HUES64 (cell line): ENCODE results near the gene APOBEC2.

Experiments
- H3K27ac ChIP-seq: 2 replicates; pipeline ENCODE4 v1.7.0; 2013; ENCODE audit warnings: low read depth, low read length, inconsistent platforms
- H3K27me3 ChIP-seq: 2 replicates; pipeline ENCODE4 v1.6.1; 2013; ENCODE audit warnings: mild to moderate bottlenecking, low read length; ENCODE audit not compliant: insufficient read depth
- H3K36me3 ChIP-seq: 2 replicates; pipeline ENCODE4 v1.6.1; 2013; ENCODE audit warnings: mild to moderate bottlenecking, low read length; ENCODE audit not compliant: insufficient read depth
- H3K4me1 ChIP-seq: 2 replicates; pipeline ENCODE4 v1.6.1; 2013; ENCODE audit warnings: mild to moderate bottlenecking, low read length, moderate library complexity; ENCODE audit not compliant: insufficient read depth
- H3K4me3 ChIP-seq: 2 replicates; pipeline ENCODE4 v1.5.1; 2013; ENCODE audit warnings: mild to moderate bottlenecking, low read length, moderate library complexity
- H3K9ac ChIP-seq: 2 replicates; pipeline ENCODE4 v1.6.1; 2013; ENCODE audit warnings: mild to moderate bottlenecking, low read depth, low read length
- H3K9me3 ChIP-seq: 2 replicates; pipeline ENCODE4 v1.6.1; 2013; ENCODE audit warnings: low read depth, low read length; ENCODE audit not compliant: insufficient read depth
- WGBS: fragments of 150-250, 120-280 bp; methylation state at CpG from one replicate; pipeline ENCODE4 v1.1.7; 2013; ENCODE audit warnings: missing lambda C conversion rate; 5-methylcytosine and 5-hydroxymethylcytosine counted together

Gene APOBEC2

DNA sequence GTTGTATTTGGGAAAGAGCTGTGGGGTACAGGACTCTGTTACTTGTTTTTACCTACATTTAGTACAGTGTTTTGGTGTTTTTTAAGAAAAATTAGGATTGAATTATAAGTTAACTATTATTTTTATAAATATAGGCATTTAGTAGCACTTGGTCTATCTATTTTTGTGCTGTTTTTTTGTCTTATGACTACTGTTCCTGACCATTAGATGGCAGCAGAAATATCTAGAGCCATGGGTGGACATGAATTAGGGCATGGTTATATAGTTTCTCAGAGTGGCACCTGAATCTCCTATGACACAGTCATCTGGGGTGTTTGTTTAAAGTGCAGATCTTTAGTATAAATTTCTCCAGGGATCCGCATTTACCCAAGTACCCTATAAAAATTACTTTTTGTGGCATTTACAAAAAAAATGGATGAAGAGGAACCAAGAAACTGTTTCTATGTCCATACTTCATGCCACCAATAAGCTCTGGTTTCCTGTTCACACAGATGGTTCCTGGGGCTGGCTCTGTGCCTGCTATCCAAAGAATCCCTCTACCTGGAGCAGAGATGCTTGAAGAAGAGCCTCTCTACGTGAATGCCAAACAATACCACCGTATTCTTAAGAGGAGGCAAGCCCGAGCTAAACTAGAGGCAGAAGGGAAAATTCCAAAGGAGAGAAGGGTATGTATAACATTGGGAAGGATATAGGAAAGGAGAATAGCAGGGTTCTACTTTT is 39.6 kb downstream of the APOBEC2 start:
- Histone ChIP-seq H3K9me3 (no peaks in the 10 kb centered on the region), H3K36me3 (peaks cover 96% of the 10 kb centered on the region)
- WGBS, result 99% methylated on average over 4 of the region's 4 CpGs

DNA sequence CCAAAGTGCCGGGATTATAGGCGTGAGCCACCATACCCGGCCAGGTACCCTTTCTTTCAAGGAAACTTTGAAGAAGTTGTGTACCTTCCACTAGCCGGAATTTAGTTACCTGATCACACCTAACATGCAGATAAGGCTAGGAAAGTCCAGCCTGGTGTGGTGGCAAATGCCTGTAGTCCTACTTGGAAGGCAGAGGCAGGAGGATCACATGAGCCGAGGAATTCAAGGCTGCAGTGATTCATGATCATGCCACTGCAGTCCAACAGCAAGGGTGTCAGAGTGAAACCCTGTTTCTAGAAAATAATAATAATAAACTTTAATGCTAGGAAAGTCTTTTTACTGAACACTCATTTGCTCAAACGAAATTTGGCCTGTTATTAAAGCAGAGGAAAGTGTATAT is 40.7 kb downstream of the APOBEC2 start:
- Histone ChIP-seq H3K4me1 (no peaks in the 10 kb centered on the region), H3K36me3 (peaks cover 98% of the 10 kb centered on the region), H3K27me3 (no peaks in the 10 kb centered on the region), H3K9me3 (no peaks in the 10 kb centered on the region), H3K9ac (no peak overlapping the region), H3K4me3 (no peak overlapping the region), H3K27ac (no peak overlapping the region)
- WGBS, result 96% methylated on average over 6 of the region's 6 CpGs

More for the DNA sequence above, 39.6 kb downstream of the APOBEC2 start:
- Histone ChIP-seq H3K4me3 (no peak overlapping the region), H3K4me1 (no peaks in the 10 kb centered on the region), H3K27ac (no peak overlapping the region), H3K27me3 (no peaks in the 10 kb centered on the region), H3K9ac (no peak overlapping the region)

DNA sequence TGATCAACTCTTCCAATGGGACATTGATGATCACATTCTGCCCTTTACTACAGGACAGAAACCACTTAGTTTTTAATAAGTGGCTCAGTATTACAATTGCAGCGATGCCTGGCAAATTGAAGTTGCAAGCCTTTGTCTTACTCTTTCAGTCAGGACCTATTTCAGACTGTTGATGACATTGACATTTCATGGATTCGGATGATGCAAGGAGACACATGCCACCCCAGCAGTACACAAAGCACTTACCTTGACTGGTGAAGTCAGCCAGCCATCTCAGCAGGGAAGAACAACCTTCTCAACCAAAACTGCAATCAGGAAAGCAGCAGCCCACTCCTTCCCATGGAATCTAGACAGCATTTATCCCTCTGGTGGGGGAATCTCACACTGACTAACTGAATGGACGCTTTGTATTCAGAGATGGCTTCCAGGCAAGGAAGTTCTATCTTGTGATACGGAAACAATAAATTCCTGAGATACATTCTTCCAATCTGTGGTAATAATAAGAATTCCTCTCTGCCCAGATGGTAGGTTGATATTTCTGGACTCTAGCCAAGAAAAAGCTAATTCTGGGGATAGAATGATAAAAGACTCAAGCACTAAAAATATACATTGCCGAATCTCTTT is 44.6 kb downstream of the APOBEC2 start:
- no peak overlapping the region for H3K27ac ChIP-seq
- peaks cover 96% of the 10 kb centered on the region for H3K36me3 ChIP-seq
- no peak overlapping the region for H3K4me3 ChIP-seq
- WGBS, result 97% methylated on average over 5 of the region's 5 CpGs
- no peaks in the 10 kb centered on the region for H3K4me1 ChIP-seq
- H3K9me3 ChIP-seq, result no peaks in the 10 kb centered on the region
- no peak overlapping the region for H3K9ac ChIP-seq
- H3K27me3 ChIP-seq, result no peaks in the 10 kb centered on the region

DNA sequence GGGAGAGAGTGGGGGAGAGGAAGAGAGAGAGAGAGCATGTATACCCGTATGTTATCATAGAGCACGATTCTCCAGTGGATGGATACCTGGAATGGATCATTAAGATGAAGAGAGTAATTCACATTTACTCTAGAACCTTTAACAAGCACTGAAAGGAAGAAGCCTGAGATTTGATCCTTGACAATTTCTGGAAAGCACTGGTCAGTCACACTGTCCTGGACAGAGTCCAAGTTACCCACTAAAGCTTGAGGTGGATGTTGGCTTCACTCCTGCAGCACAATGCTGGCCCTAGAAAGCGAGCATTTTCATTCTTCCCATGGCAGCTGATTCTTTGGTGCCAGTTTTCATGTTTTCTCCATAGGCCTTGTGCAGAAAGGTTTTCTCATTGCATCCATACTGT is 45.4 kb downstream of the APOBEC2 start:
- peaks cover 89% of the 10 kb centered on the region for H3K36me3 ChIP-seq
- 95% methylated on average over 3 of the region's 3 CpGs for WGBS
- no peaks in the 10 kb centered on the region for H3K27me3 ChIP-seq
- no peak overlapping the region for H3K4me3 ChIP-seq
- H3K9me3 ChIP-seq, result no peaks in the 10 kb centered on the region
- H3K9ac ChIP-seq, result no peak overlapping the region
- no peak overlapping the region for H3K27ac ChIP-seq
- H3K4me1 ChIP-seq, result no peaks in the 10 kb centered on the region

DNA sequence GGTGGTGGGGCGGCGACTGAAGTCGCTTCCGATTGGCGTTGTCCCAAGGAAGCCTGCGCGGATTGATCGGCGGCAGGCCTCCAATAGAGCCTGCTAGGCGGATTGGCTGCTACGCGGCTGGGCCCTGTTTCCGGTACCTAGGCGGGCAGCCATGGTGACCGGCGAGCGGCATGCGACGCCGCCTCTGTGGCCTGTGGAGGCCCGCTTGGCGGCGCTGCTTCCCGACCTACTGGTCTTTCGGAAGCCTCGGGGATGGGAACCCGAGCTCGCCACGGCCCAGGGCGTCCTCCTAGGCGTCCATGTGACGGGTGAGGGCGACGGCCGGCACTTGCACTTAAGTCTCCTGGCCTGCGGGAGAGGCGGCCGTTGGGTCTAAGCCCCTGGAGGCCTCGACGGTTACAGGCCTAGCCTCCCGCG is 47.9 kb downstream of the APOBEC2 start:
- H3K4me3 ChIP-seq, result no peak overlapping the region
- no peak overlapping the region for H3K27ac ChIP-seq
- no peaks in the 10 kb centered on the region for H3K9me3 ChIP-seq
- no peak overlapping the region for H3K9ac ChIP-seq
- peaks cover 64% of the 10 kb centered on the region for H3K36me3 ChIP-seq
- no peaks in the 10 kb centered on the region for H3K27me3 ChIP-seq
- H3K4me1 ChIP-seq, result no peaks in the 10 kb centered on the region
- WGBS, result 95% methylated on average over 42 of the region's 42 CpGs

DNA sequence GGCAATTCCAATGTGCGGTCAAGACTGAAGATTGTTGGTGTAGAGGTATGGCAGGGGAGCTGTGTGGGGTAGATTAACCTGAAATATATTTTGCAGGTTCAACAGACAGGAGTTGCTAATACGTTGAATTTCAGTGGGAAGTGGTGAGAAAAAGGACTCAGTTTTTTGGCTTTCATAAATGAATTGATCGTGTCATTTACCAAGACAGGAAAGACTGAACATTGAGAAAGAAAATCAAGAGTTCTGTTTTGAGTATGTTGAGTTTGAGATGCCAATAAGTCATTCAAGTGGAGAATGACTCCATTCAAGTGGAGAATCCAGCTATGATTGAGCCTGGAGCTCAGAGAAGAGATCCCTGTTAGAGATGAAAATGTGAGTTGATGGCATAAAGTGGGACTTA is 50.8 kb downstream of the APOBEC2 start:
- 89% methylated on average over 3 of the region's 3 CpGs for WGBS
- Histone ChIP-seq H3K27me3 (no peaks in the 10 kb centered on the region), H3K9ac (no peak overlapping the region), H3K4me1 (no peaks in the 10 kb centered on the region), H3K36me3 (peaks cover 34% of the 10 kb centered on the region), H3K4me3 (no peak overlapping the region), H3K27ac (no peak overlapping the region), H3K9me3 (no peaks in the 10 kb centered on the region)

DNA sequence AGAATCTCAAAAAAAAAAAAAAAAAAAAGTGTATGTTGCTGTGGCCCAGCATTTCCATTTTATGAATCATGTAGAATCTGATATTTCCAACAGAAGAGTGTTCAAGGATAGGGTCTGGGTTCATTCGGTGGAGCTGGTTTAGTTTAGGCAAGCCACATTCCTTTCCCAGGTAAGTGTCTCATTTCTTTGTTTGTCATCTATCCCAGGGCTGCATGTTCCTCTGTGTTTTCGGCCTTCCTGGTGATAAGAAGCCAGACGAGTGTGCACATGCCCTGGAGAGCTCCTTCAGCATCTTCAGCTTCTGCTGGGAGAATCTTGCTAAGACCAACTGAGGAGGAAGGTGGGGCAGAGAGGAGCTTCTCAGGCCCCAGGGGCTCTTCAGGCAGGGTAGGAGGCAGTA is 58.0 kb downstream of the APOBEC2 start:
- H3K4me1 ChIP-seq, result no peaks in the 10 kb centered on the region
- no peaks in the 10 kb centered on the region for H3K9me3 ChIP-seq
- H3K4me3 ChIP-seq, result no peak overlapping the region
- H3K27ac ChIP-seq, result no peak overlapping the region
- H3K9ac ChIP-seq, result no peak overlapping the region
- no peaks in the 10 kb centered on the region for H3K36me3 ChIP-seq
- H3K27me3 ChIP-seq, result no peaks in the 10 kb centered on the region
- 91% methylated on average over 3 of the region's 3 CpGs for WGBS
